ENCODE measurements around the gene OMD. TPM values are rescaled to one million over a fixed set of nuclear protein-coding genes. Genes with fewer than 3 reads are reported as not detected.

The OMD gene
- total RNA-seq = 1 to 10 TPM in 3 of 4 donors, not detected in 1; 1.2 to 5.4 (median 4.5) TPM

- DNase-seq = no peak
- Histone ChIP-seq H3K4me1 (no peaks in the 10 kb centered on the region), H3K9me3 (no peaks in the 10 kb centered on the region), H3K27me3 (no peaks in the 10 kb centered on the region), H3K4me3 (peak within 1 kb of the TSS in 1 of 4 donors; percentile 0), H3K36me3 (no peaks in the 10 kb centered on the region), H3K27ac (peak within 1 kb of the TSS in 1 of 4 donors; percentile 8)
- TF ChIP-seq POLR2A (IDR thresholded peaks at IDR 0.05) (no peak), CTCF (IDR thresholded peaks at IDR 0.05) (no peak)
Measured at GRCh38 chr9:92424340-92424739, at the start of gene OMD. Gene OMD (minus strand): TSS chr9:92424471. CDS start chr9:92417558, 6,913 bp downstream.

- no peaks in the 10 kb centered on the region for H3K9me3 ChIP-seq
- no peak overlapping the region for H3K27ac ChIP-seq
- TF ChIP-seq CTCF (IDR thresholded peaks at IDR 0.05) (no peak), POLR2A (IDR thresholded peaks at IDR 0.05) (no peak)
- H3K4me3 ChIP-seq = no peak overlapping the region
- no peaks in the 10 kb centered on the region for H3K4me1 ChIP-seq
- H3K36me3 ChIP-seq = no peaks in the 10 kb centered on the region
- no peaks in the 10 kb centered on the region for H3K27me3 ChIP-seq
- DNase-seq = no peak
Measured at GRCh38 chr9:92468206-92468605, 43.9 kb upstream of the OMD start.

- TF ChIP-seq POLR2A (IDR thresholded peaks at IDR 0.05) = no peak
- no peaks in the 10 kb centered on the region for H3K36me3 ChIP-seq
- H3K27me3 ChIP-seq = no peaks in the 10 kb centered on the region
- no peak overlapping the region for H3K4me3 ChIP-seq
- H3K27ac ChIP-seq = no peak overlapping the region
- H3K9me3 ChIP-seq = no peaks in the 10 kb centered on the region
- DNase-seq = no peak
- no peaks in the 10 kb centered on the region for H3K4me1 ChIP-seq
Measured at GRCh38 chr9:92467511-92467910, 43.2 kb upstream of the OMD start.

- no peaks in the 10 kb centered on the region for H3K9me3 ChIP-seq
- H3K4me1 ChIP-seq = no peaks in the 10 kb centered on the region
- no peak overlapping the region for H3K4me3 ChIP-seq
- H3K36me3 ChIP-seq = no peaks in the 10 kb centered on the region
- TF ChIP-seq POLR2A (IDR thresholded peaks at IDR 0.05) (no peak), CTCF (IDR thresholded peaks at IDR 0.05) (no peak)
- no peak overlapping the region for H3K27ac ChIP-seq
- DNase-seq = no peak
- H3K27me3 ChIP-seq = no peaks in the 10 kb centered on the region
Measured at GRCh38 chr9:92467041-92467440, 42.8 kb upstream of the OMD start.

GRCh38 chr9:92463984-92464383 lies 39.7 kb upstream of the OMD start:
- Histone ChIP-seq H3K27me3 (no peaks in the 10 kb centered on the region), H3K27ac (peak overlapping the region in 1 of 4 donors; percentile 67), H3K36me3 (no peaks in the 10 kb centered on the region), H3K4me3 (no peak overlapping the region), H3K9me3 (no peaks in the 10 kb centered on the region), H3K4me1 (no peaks in the 10 kb centered on the region)
- TF ChIP-seq POLR2A (IDR thresholded peaks at IDR 0.05) (no peak), CTCF (IDR thresholded peaks at IDR 0.05) (no peak)
- DNase-seq = no peak

- H3K4me1 ChIP-seq = no peaks in the 10 kb centered on the region
- no peak for DNase-seq
- no peaks in the 10 kb centered on the region for H3K36me3 ChIP-seq
- no peak overlapping the region for H3K4me3 ChIP-seq
- no peak for TF ChIP-seq POLR2A (IDR thresholded peaks at IDR 0.05)
- H3K27ac ChIP-seq = peak overlapping the region in 1 of 4 donors; percentile 19
- no peaks in the 10 kb centered on the region for H3K27me3 ChIP-seq
- no peaks in the 10 kb centered on the region for H3K9me3 ChIP-seq
Measured at GRCh38 chr9:92463387-92463786, 39.1 kb upstream of the OMD start.

GRCh38 chr9:92457576-92457975 lies 33.3 kb upstream of the OMD start:
- no peak for DNase-seq
- Histone ChIP-seq H3K4me1 (no peaks in the 10 kb centered on the region), H3K36me3 (no peaks in the 10 kb centered on the region), H3K9me3 (no peaks in the 10 kb centered on the region), H3K27me3 (no peaks in the 10 kb centered on the region), H3K27ac (no peak overlapping the region), H3K4me3 (no peak overlapping the region)
- no peak for TF ChIP-seq POLR2A (IDR thresholded peaks at IDR 0.05)
- no peak for TF ChIP-seq CTCF (IDR thresholded peaks at IDR 0.05)

All from Peyer's patch (tissue), 4 donors.